Nephron progenitor cell (in vitro differentiated cells): ENCODE results near the gene C11orf21.

Experiments used
- DNase-seq: peaks from one replicate; pipeline ENCODE4 v3.0.0; 2021
- H3K27ac Mint-ChIP-seq: 2 replicates; pipeline ENCODE4 v1.8.0; 2021; ENCODE audit warnings: mild to moderate bottlenecking, moderate library complexity, mixed read lengths
- H3K27me3 Mint-ChIP-seq: 2 replicates; pipeline ENCODE4 v1.8.0; 2021; ENCODE audit warnings: mild to moderate bottlenecking, low read depth, mixed read lengths; ENCODE audit not compliant: poor library complexity
- H3K36me3 Mint-ChIP-seq: 2 replicates; pipeline ENCODE4 v1.8.0; 2021; ENCODE audit warnings: low read depth, mixed read lengths
- H3K4me1 Mint-ChIP-seq: 2 replicates; pipeline ENCODE4 v1.8.0; 2021; ENCODE audit warnings: mixed read lengths
- H3K4me3 Mint-ChIP-seq: 2 replicates; pipeline ENCODE4 v1.8.0; 2021; ENCODE audit warnings: mild to moderate bottlenecking, moderate library complexity, mixed read lengths
- H3K9me3 Mint-ChIP-seq: 2 replicates; pipeline ENCODE4 v1.8.0; 2021; ENCODE audit warnings: mild to moderate bottlenecking, moderate library complexity, mixed read lengths
- CTCF ChIP-seq: fragments of 200-600 bp; sonication (generic); IDR thresholded peaks from 2 replicates; pipeline ENCODE4 v1.5.0; 2021; ENCODE audit warnings: antibody characterized with exemption

Gene C11orf21

GRCh38 chr11:2300290-2300935 lies 1.3 kb downstream of the C11orf21 start:
- Mint-ChIP-seq H3K4me1 (peaks cover 19% of the 10 kb centered on the region), H3K4me3 (no peak overlapping the region), H3K27me3 (peaks cover 10% of the 10 kb centered on the region), H3K36me3 (no peaks in the 10 kb centered on the region), H3K9me3 (no peaks in the 10 kb centered on the region), H3K27ac (no peak overlapping the region)
- DNase-seq: no peak
- TF ChIP-seq CTCF: no peak

- Mint-ChIP-seq H3K27ac (no peak overlapping the region), H3K27me3 (peaks cover 12% of the 10 kb centered on the region), H3K36me3 (no peaks in the 10 kb centered on the region), H3K9me3 (no peaks in the 10 kb centered on the region), H3K4me1 (peaks cover 19% of the 10 kb centered on the region), H3K4me3 (no peak overlapping the region)
- DNase-seq: no peak
- no peak for TF ChIP-seq CTCF
Measured at GRCh38 chr11:2299773-2300172, 1.9 kb downstream of the C11orf21 start.

- peaks cover 15% of the 10 kb centered on the region for H3K4me1 Mint-ChIP-seq
- H3K27me3 Mint-ChIP-seq: peaks cover 15% of the 10 kb centered on the region
- H3K36me3 Mint-ChIP-seq: no peaks in the 10 kb centered on the region
- peak; percentile 43 for TF ChIP-seq CTCF
- H3K9me3 Mint-ChIP-seq: no peaks in the 10 kb centered on the region
- DNase-seq: peak; percentile 47
- H3K27ac Mint-ChIP-seq: no peak overlapping the region
- H3K4me3 Mint-ChIP-seq: no peak overlapping the region
Measured at GRCh38 chr11:2298795-2299761, 2.6 kb downstream of the C11orf21 start.

GRCh38 chr11:2298131-2298794 lies 3.5 kb downstream of the C11orf21 start:
- Mint-ChIP-seq H3K4me3 (no peak overlapping the region), H3K27me3 (peaks cover 19% of the 10 kb centered on the region), H3K4me1 (peaks cover 10% of the 10 kb centered on the region), H3K9me3 (no peaks in the 10 kb centered on the region), H3K27ac (no peak overlapping the region), H3K36me3 (no peaks in the 10 kb centered on the region)
- no peak for DNase-seq
- TF ChIP-seq CTCF: no peak

- H3K27me3 Mint-ChIP-seq: peaks cover 22% of the 10 kb centered on the region
- no peaks in the 10 kb centered on the region for H3K9me3 Mint-ChIP-seq
- no peak for TF ChIP-seq CTCF
- H3K4me3 Mint-ChIP-seq: no peak overlapping the region
- no peak for DNase-seq
- H3K4me1 Mint-ChIP-seq: peaks cover 8% of the 10 kb centered on the region
- H3K36me3 Mint-ChIP-seq: no peaks in the 10 kb centered on the region
- no peak overlapping the region for H3K27ac Mint-ChIP-seq
Measured at GRCh38 chr11:2297623-2298030, 4.1 kb downstream of the C11orf21 start.
